ENCODE measurements around the gene ZNF280D.
A peak's percentile ranks its signal among the peaks of the same experiment; 100 is the strongest.

ZNF280D gene

DNA sequence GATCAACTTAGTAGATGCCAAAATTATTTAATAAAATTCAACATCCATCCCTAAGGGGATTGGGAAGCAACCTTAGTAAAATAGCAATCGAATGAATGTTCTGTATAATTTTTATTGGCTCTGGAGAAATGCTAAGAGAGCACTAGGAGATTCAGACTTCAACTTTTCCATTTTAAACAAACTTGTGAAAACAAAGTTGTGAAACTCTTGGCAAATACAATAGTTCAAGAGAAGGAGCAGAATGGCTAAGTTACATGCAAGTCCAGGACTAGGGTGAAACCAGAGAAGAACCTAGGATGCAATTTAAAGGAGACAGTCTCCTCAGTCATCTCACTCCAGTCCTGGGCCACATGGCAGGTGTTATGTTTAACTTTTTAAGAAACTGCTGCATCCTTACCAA is 16.7 kb upstream of the ZNF280D start:
- no peak for DNase-seq

DNA sequence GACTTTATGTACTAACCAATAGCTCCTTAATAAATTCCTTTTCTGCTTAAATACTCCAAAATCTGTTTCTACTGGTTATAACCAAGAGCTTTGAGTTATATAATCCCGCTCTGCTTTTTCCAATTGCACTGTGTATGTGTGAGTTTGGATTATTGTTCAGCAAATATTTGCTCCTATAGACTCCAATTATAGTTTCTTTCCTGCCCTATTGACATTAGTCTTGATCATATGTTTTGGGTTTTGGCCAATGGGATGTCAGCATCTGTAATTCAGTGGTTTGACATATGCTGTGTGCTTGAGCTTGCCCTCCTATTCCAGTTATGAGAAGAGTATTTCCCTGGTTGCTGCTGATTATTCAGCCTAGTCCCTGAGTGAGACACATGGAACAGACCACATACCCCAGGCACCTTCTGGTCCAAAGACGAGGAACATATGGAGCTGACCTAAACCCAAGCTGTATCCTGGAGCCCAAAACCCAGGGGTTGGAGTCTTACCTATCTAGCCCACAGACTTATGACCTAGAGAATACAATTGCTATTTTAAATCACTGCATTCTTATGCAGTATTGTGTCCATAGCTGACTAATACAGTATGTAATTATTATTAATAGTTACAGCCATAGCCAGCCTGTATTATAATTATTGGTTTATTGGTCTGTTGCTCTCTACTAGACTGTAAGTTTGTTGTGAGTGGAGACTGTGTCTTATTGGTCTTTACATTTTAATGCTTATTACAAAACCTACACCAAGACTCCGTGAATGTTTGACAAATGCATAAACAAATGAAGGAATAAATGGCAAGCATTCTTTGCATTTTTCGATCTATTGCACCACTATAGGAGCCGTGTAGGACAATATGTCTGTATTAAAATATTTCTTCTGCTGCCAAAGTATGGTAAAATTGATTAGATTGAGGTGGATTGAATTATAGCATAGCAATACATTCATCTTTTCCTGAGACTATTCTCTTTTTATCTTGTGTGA is 11.7 kb upstream of the ZNF280D start:
- no peak for DNase-seq

DNA sequence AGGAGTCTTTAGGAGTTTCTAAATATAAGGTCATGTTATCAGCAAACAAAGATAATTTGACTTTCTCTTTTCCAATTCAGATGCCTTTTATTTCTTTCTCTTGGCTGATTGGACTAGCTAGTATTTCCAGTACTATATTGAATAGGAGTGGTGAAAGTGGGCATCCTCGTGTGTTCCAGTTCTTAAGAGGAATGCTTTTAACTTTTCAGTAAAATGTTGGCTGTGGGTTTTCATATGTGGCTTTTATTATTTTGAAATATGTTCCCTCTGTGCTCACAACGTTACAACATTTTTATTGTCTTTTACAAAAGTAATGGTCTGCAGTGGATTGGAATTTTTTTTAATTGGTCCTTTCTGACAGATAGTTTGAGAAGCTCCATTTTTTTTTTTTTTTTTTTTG is 8.2 kb upstream of the ZNF280D start:
- DNase-seq = no peak

DNA sequence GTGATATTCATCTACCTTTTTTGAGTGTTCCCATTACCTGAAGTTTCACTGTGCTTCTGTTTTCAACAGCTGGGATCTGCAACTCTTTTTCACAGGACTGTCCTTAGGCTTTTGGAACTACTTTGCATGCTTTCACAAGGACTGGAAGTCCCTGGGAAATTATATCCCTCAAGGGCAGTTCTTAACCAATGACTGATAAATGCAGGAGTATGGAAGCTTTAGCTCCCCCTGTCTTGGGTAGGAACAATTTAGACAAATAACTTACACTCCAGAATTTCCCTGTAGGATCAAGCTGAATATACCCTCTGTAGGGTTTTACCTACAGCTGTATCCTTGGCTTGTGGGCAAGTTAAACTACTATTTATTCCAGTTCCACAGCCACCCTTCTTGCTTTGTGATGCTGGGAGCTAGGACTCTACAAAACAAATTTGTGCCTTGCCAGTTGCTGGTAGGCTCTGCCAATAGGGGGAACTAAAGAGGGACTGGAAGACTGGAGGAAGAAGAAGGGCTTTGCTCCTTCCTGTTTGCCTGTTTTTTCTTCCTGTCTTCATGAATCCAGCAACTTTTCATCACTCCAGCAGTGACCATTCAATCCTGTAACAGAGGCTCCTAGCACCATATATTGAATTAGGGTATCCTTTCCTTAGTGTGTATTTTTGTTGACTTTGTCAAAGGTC is 6.8 kb upstream of the ZNF280D start:
- DNase-seq = no peak

DNA sequence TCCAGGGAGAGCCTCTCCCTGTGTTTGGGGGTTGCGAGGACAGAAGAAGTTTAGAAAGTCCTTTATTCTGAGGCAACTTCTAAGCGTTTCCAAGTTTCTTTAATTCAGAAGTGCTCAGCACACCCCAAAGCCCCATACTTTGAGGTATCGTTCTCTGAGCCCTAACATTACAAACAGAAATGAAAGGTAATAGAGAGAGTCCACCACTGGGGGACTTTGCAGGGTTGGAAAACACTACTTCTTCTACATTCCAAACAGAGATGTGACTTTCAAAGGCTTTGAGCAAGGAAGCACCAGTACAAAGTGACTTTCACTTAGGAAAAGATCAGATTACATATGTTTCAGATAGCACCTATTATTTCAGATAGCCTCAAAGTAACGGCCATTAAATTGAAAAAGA is 6.2 kb upstream of the ZNF280D start:
- DNase-seq = no peak

DNA sequence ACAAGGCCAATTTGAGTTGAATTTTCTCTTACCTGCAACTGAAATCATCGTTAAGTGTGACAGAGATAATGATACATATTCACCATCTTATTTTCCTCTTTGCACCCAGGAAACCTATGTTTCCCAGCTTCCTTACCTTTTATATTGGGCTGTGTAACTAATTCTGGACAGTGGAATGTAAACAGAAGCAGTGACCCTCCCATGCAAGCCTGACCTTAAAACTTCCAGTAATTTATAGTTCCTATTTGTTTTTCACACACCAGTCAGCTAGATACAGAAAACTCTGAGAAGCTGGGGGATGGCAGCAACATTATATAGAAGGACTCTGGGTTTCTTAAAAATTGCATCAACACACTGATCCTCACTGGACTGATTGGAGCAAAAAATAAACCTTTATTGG is 4.5 kb upstream of the ZNF280D start:
- DNase-seq = no peak

DNA sequence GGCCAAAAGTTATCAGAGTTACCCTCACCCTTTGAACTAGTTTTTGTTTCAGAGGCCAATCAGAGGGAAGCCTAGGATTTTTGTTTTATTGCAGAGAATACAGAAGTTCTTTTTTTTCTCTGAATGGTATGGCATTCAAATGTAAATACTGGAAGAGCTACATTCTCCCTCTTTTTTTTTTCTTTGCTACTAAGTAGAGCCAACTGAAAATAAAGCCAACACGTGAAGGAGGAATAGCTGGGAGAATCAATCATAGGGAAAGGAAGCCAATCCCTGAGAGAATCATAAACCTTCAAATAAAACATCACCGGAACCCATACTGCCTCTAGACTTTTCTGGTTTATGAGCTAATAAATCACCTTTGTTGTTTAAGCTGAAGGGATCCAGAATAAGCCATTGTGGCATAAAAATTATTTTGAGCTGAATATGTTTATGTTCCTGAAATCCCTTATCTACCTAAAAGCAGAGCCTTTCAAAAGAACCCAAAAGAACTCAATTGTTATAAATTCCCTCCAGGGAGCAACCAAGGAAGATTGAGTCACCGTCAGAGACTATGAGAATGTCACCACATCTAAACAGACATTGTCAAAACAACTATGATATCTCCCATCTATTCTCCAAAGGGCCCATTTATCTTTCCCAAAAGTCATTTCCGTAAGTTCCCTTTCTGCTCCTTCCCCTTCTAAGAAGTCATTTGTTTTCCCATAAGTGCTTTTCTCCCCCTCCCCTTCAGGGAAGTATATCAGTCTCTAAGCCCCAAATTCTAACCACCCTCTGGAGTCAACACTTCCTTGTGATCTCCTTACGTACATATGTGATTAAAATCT is 3.8 kb upstream of the ZNF280D start:
- DNase-seq = no peak

DNA sequence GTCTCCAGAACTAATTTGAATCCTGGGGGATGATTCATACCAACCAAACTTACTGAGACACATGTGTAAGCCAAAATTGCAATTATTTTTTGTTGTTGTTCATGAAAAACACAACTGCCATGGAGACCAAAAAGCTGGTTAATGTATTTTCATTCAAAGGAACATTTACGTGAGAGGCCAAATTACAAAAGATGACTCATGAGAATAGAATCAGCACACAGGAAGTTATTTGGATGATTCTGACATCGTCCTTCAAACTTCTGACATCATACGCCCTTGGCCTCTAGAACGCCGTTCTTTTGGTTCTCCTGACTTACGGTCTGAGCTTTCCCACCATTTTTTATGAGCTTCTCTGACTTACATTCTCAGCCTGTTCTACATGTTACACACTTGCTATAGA is 3.0 kb upstream of the ZNF280D start:
- DNase-seq = no peak

DNA sequence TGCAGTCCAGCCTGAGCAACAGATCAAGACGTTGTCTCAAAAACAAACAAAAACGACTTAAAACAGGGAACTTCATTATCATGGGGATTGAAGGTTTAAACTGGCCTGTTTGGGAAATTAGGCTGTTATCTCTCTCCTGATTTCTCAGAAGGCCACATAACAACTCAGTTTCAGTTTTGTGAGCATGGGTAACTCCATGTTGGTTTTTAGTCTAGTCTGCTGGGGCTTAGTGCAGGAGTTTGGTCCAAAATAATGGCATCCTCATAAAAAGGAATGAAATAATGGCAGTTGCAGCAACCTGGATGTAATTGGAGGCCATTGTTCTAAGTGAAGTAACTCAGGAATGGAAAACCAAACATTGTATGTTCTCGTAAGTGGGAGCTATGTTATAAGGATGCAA is 2.3 kb upstream of the ZNF280D start:
- DNase-seq = no peak

DNA sequence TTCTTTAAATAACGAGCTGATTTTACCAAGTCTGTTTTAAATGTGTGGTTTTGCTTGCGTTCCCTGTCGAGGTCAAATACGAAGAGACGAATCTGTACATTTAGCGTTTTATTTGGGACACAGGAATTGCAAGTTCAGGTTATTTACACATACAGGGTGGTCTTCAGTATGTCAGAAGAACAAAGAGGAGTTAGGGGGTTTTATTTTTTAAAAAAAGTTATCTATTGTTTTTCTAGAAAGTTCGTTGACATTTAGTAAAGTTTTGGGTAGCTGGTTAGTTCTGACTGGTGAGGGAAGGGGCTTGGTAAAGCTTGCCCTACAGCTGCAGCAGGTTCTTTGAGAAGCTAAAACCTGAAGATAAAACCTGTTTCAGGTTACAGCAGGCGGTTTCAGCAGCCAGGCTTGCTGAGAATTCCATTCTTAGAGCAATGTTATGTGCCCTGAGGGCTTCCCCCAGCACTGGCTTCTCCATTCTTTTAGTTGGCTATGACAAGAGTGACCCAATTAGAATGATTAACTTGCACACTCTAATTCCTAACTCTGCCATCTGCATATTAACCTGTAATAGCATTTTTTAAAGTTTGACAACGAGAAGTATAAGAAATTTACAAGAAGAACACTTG is 815 bp upstream of the ZNF280D start:
- DNase-seq = no peak

DNA sequence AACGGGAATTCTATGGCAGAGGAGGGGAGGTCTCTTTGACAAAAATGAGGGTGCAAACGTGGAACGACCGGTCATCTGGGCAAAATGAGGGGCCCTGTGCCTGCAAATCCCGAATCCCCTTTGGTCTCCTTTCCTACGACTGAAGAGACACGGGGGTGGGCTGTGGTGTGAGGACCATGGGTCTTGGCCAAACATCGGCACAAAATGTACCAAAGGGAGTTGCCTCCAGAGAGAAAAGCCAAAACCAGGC is 498 bp downstream of the ZNF280D start:
- DNase-seq = peak; percentile 51

DNA sequence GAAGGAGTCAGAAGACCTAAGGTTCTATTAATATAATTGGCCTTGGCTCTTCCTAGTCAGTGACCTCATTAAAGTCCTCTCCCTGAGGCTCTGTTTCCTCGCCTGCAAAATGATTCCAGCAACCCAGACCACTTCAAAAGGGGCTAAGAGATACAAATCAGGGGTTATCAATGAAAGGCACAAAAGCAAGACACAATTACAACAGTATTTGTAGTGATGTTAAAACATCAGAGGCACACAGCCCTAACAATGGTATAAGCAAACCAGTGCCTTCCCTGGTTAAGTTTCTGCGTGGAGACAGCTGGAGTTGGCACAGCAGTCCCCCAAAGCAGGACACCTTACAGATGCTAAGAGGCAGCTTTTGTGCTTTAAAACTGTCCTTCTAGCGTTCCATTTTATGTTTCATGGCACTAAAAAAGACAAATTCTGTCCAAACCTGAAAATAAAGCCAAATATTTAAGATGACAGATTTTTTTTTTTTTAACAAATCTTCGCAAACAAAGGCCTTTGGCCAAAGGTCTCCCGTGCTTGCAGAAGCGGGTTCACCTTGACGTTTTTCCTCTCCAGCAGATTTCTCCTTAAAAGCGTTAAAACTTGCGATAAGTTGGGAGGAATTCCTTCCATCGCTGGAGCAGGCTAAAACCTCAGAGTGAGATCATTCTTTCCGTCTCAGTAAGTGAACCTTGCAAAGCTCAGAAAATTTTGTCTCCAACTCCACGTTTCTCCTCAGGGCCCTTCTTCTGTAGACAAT is 999 bp downstream of the ZNF280D start:
- peak; percentile 49 for DNase-seq

DNA sequence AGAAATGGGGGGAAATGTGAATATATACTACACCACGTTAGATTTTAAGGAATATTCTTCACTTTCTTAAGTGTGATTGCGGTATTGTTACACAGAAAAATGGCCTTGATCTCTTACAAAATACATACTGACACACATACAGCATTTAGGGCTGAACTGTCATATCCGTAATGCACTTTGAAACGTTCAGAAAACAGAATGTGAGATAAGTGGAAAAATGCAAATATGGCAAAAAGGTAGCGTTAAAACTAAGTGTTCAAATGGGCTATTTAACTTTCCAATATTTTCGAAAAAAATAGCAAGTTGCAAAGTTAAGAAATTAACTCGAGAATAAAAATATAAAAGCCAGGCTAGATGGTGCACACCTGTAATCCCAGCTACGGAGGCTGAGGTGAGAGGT is 1.8 kb downstream of the ZNF280D start:
- DNase-seq = no peak

DNA sequence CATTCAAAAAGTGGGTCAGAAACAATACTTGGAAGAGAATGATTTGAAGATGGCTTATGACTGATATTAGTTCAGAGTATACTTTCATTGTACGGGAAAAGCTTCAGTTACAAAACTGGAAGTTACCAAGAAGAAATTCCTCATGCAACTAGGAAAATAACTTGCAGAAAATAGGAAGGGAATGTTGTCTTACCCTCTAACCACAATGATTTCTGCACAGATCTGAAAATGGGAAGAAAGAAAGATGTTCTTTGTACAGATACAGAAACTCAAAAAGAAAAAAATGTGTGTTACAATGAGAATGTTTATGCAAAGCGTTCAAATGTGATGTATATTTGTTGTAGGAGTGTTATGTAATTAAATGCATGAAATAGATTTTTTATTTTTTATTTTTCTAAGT is 3.7 kb downstream of the ZNF280D start:
- DNase-seq = no peak

DNA sequence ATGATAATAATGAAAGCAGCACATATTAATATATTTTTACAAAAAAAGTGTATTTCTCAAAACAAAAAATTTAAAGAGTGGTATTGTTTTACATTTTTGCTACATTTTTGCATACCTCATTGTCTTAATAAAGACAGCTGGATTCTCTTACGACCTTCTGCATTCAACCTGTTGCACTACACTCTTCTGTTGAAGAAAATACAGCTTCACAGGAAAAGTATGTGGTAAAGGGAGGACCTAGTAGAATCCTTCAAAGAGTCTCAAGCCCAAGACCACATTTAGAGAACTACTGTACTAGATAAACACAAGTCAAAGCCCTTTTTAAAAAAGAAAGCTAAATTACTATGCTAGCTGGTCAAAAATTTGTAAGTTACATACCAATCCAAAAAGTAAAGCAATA is 7.9 kb downstream of the ZNF280D start:
- no peak for DNase-seq

DNA sequence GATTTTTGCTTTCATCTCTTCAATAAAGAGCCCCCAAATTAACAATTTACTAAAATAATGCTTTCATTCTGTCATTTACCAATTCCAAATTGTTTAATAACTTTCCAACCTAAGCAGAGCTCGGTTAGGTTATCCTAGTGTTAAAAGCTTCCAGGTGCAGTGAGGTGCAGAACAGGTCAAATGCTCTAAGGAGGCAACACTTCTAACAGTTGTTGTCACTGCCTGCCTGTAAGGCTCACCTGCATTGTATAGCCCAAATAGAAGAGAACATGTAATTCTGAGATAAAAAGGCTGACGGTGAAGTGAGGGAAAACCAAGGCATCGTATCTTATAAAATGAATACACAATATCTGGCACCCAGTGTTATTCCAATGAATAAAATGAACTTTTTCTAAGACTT is 9.1 kb downstream of the ZNF280D start:
- DNase-seq = no peak

DNA sequence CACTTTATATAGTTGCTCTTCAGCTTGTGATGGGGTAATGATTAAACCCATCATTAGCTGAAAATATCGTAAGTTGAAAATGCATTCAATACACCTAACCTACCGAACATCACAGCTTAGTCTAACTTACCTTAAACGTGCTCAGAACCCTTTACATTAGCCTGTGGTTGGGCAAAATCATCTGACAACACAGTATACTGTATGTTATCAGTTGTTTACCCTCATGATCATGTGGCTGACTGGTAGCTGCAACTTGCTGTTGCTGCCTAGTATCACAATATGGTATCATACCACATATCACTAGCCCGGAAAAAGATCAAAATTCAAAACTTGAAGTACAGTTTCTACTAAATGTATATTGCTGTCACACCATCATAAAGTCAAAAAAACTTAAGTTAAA is 9.5 kb downstream of the ZNF280D start:
- DNase-seq = no peak

DNA sequence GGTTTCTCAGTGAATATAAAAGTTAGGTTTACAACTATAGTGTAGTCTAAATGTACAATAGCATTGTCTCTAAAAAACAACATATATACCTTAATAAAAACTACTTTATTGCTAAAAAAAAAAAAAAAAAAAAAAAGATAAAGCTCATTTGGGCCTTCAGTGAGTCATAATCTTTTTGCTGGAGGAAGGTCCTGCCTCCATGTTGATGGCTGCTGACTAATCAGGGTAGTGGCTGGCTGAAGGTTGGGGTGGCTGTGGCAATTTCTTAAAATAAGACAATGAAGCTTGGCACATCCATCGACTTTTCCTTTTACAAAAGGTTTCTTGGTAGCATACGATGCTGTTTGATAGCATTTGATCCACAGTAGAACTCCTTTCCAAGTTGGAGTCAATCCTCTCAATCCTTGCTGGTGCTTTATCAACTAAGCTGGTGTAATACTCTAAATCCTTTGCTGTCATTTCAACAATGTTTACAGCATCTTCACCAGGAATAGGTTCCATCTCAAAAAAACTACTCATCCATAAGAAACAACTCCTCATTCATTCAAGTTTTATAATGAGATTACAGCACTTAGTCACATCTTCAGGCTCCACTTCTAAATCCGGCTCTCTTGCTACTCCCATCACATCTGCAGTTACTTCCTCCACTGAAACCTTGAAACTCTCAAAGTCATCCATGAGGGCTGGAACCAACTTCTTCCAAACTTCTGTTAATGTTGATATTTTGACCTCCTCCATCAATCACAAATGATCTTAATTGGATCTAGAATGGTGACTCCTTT is 13.3 kb downstream of the ZNF280D start:
- no peak for DNase-seq

DNA sequence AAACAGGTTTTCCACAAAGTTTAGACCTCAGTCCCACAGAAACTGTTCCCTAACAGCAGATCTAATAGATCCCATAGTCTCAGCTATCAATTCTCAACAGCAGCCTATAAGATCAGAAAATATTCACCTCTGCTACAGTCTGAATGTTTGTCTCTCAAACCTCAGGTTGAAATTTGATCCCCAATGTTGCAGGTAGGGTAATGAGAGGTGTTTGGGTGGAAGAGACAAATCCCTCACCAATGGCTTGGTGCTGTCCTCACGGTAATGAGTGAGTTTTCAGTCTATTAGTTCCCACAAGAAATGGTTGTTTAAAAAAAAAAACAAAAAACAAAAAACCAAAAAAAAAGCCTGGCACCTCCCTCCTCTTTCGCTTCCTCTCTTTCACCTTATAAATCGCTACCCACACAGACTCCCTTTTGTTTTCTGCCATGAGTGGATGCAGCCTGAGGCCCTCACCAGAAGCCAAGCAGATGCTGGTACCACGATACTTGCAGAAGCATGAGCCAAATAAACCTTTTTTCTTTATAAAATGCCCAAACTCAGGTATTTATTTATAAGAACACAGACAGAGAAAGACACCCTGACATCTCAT is 14.2 kb downstream of the ZNF280D start:
- peak; percentile 50 for DNase-seq

DNA sequence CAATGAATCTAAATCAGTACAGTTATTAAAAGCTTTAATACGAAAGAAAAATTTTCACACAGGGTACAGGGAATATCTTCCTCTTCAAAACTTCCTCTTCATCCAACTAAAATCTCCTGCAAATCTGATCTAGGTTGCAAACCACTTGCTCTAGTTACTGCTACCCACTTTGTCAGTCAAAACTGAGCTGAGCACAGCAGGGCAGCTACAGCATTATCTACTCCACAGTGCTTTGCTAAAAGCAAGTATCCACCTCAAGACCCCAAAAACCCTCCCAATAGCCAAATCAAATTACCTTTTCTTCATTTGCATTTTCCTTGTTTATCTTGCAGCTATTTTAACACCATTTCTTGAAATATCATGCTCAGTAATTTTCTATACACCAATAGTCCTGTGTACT is 14.7 kb downstream of the ZNF280D start:
- DNase-seq = no peak

DNA sequence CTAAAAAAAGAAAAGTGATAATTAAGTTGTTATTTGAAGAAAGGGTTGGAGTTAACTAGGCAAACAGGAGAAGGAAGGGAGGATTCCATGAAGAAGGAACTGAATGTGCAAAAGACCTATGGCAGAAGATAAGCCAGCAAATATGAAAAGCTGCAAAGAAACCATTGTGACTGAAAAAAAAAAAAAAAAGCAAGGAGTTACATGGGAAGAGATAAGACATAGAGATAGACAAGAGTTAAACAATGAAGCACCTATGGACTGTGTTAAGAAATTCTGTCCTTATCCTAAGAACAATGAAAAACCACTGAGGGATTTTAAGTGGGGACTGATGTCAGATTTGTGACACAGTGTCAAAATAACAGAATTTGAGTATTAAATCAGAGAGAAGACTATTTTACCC is 17.0 kb downstream of the ZNF280D start:
- DNase-seq = no peak
